ENCODE measurements around the gene ARL8A. TPM values are rescaled to one million over a fixed set of nuclear protein-coding genes. Genes with fewer than 3 reads are reported as not detected.
"Not testable (repeated sequence)": the region's sequence is repeated elsewhere in the genome, so short reads cannot be mapped to it uniquely, and the experiment has no call there.

ARL8A gene
- 10 to 100 TPM; 68.0 to 80.0 TPM for total RNA-seq

- H3K4me3 Mint-ChIP-seq: peak within 1 kb of the TSS; percentile 99
- H3K27ac Mint-ChIP-seq: peak within 1 kb of the TSS; percentile 88 to 97
- peak; percentile 82 for DNase-seq (ENCODE audit: low spot score)
- peaks cover 4% of the 10 kb centered on the region for H3K36me3 Mint-ChIP-seq
- H3K27me3 Mint-ChIP-seq: no peaks in the 10 kb centered on the region
- ATAC-seq: peak; percentile 81 to 85
- H3K9me3 Mint-ChIP-seq: no peaks in the 10 kb centered on the region
- peaks cover 22% of the 10 kb centered on the region in 2 donors for H3K4me1 Mint-ChIP-seq (ENCODE audit: low read depth in 2 of 2)
Observed at GRCh38 chr1:202144402-202145067, at the start of gene ARL8A. Gene ARL8A (minus strand): TSS chr1:202144737. CDS start chr1:202144572, 165 bp downstream.

GRCh38 chr1:202194328-202194648, 49.8 kb upstream of the ARL8A start:
- peak overlapping the region; percentile 26 to 29 for H3K27ac Mint-ChIP-seq
- DNase-seq (ENCODE audit: low spot score) (no peak), ATAC-seq (no peak)
- peaks cover 0 to 11% of the 10 kb centered on the region in 2 donors for H3K27me3 Mint-ChIP-seq
- peak overlapping the region; percentile 65 for H3K4me3 Mint-ChIP-seq
- no peaks in the 10 kb centered on the region for H3K36me3 Mint-ChIP-seq
- no peaks in the 10 kb centered on the region for H3K9me3 Mint-ChIP-seq
- peaks cover 27 to 50% of the 10 kb centered on the region in 2 donors for H3K4me1 Mint-ChIP-seq (ENCODE audit: low read depth in 2 of 2)

GRCh38 chr1:202193614-202194327, 49.2 kb upstream of the ARL8A start, which contains the start of gene LGR6:
Gene LGR6 (plus strand): TSS chr1:202193799. CDS start chr1:202193990, 191 bp downstream.
- peak within 1 kb of the TSS; percentile 70 for H3K4me3 Mint-ChIP-seq
- peaks cover 22 to 45% of the 10 kb centered on the region in 2 donors for H3K4me1 Mint-ChIP-seq (ENCODE audit: low read depth in 2 of 2)
- no peaks in the 10 kb centered on the region for H3K9me3 Mint-ChIP-seq
- H3K36me3 Mint-ChIP-seq: no peaks in the 10 kb centered on the region
- H3K27ac Mint-ChIP-seq: peak within 1 kb of the TSS; percentile 26 to 29
- DNase-seq (ENCODE audit: low spot score) (no peak), ATAC-seq (peak; percentile 36 to 48)
- peaks cover 0 to 11% of the 10 kb centered on the region in 2 donors for H3K27me3 Mint-ChIP-seq

GRCh38 chr1:202192770-202193613, 48.5 kb upstream of the ARL8A start:
- Mint-ChIP-seq H3K27me3 (peaks cover 0 to 11% of the 10 kb centered on the region in 2 donors), H3K4me3 (peak overlapping the region; percentile 70)

GRCh38 chr1:202191391-202191790, 46.9 kb upstream of the ARL8A start:
- peaks cover 0 to 11% of the 10 kb centered on the region in 2 donors for H3K27me3 Mint-ChIP-seq
- not testable (repeated sequence) for H3K27ac Mint-ChIP-seq, H3K36me3 Mint-ChIP-seq, H3K9me3 Mint-ChIP-seq, ATAC-seq, H3K4me3 Mint-ChIP-seq
- peaks cover 4 to 22% of the 10 kb centered on the region in 2 donors for H3K4me1 Mint-ChIP-seq (ENCODE audit: low read depth in 2 of 2)
- DNase-seq (ENCODE audit: low spot score): peak; percentile 3

More at GRCh38 chr1:202192770-202193613, 48.5 kb upstream of the ARL8A start:
- Mint-ChIP-seq H3K4me1 (ENCODE audit: low read depth in 2 of 2) (peaks cover 14 to 38% of the 10 kb centered on the region in 2 donors), H3K27ac (no peak overlapping the region), H3K9me3 (no peaks in the 10 kb centered on the region), H3K36me3 (no peaks in the 10 kb centered on the region)
- peak in 1 of 2 donors; percentile 72 for ATAC-seq
- DNase-seq (ENCODE audit: low spot score): no peak

- Mint-ChIP-seq H3K9me3 (no peaks in the 10 kb centered on the region), H3K27me3 (peaks cover 0 to 8% of the 10 kb centered on the region in 2 donors), H3K4me3 (no peak overlapping the region), H3K4me1 (ENCODE audit: low read depth in 2 of 2) (peaks cover 4 to 13% of the 10 kb centered on the region in 2 donors), H3K27ac (no peak overlapping the region), H3K36me3 (no peaks in the 10 kb centered on the region)
- DNase-seq (ENCODE audit: low spot score) (no peak), ATAC-seq (no peak)
Observed at GRCh38 chr1:202189918-202190715, 45.6 kb upstream of the ARL8A start.

- peak; percentile 72 to 75 for ATAC-seq
- Mint-ChIP-seq H3K27me3 (peaks cover 0 to 5% of the 10 kb centered on the region in 2 donors), H3K27ac (no peak overlapping the region), H3K9me3 (no peaks in the 10 kb centered on the region), H3K4me3 (no peak overlapping the region), H3K36me3 (no peaks in the 10 kb centered on the region), H3K4me1 (ENCODE audit: low read depth in 2 of 2) (peaks cover 9 to 10% of the 10 kb centered on the region in 2 donors)
- peak; percentile 84 for DNase-seq (ENCODE audit: low spot score)
Observed at GRCh38 chr1:202189001-202189790, 44.7 kb upstream of the ARL8A start.

GRCh38 chr1:202187697-202188407, 43.3 kb upstream of the ARL8A start:
- Mint-ChIP-seq H3K36me3 (no peaks in the 10 kb centered on the region), H3K27me3 (peaks cover 0 to 7% of the 10 kb centered on the region in 2 donors), H3K27ac (no peak overlapping the region)

GRCh38 chr1:202187041-202187671, 42.6 kb upstream of the ARL8A start:
- H3K27ac Mint-ChIP-seq: no peak overlapping the region
- no peaks in the 10 kb centered on the region for H3K9me3 Mint-ChIP-seq
- no peak for DNase-seq (ENCODE audit: low spot score)
- peaks cover 0 to 7% of the 10 kb centered on the region in 2 donors for H3K27me3 Mint-ChIP-seq
- no peak overlapping the region for H3K4me3 Mint-ChIP-seq
- no peaks in the 10 kb centered on the region for H3K36me3 Mint-ChIP-seq
- H3K4me1 Mint-ChIP-seq (ENCODE audit: low read depth in 2 of 2): peaks cover 7 to 12% of the 10 kb centered on the region in 2 donors
- no peak for ATAC-seq

More at GRCh38 chr1:202187697-202188407, 43.3 kb upstream of the ARL8A start:
- Mint-ChIP-seq H3K4me3 (no peak overlapping the region), H3K9me3 (no peaks in the 10 kb centered on the region), H3K4me1 (ENCODE audit: low read depth in 2 of 2) (peaks cover 10 to 12% of the 10 kb centered on the region in 2 donors)
- ATAC-seq (no peak), DNase-seq (ENCODE audit: low spot score) (no peak)

- no peak for DNase-seq (ENCODE audit: low spot score)
- H3K27ac Mint-ChIP-seq: no peak overlapping the region
- no peaks in the 10 kb centered on the region for H3K9me3 Mint-ChIP-seq
- H3K36me3 Mint-ChIP-seq: no peaks in the 10 kb centered on the region
- H3K27me3 Mint-ChIP-seq: peaks cover 0 to 7% of the 10 kb centered on the region in 2 donors
- H3K4me3 Mint-ChIP-seq: no peak overlapping the region
- H3K4me1 Mint-ChIP-seq (ENCODE audit: low read depth in 2 of 2): peaks cover 7 to 12% of the 10 kb centered on the region in 2 donors
- ATAC-seq: no peak
Observed at GRCh38 chr1:202186327-202186726, 41.8 kb upstream of the ARL8A start.

- Mint-ChIP-seq H3K36me3 (no peaks in the 10 kb centered on the region), H3K4me3 (no peak overlapping the region), H3K4me1 (ENCODE audit: low read depth in 2 of 2) (peaks cover 7 to 12% of the 10 kb centered on the region in 2 donors), H3K27ac (no peak overlapping the region), H3K9me3 (no peaks in the 10 kb centered on the region), H3K27me3 (peaks cover 0 to 7% of the 10 kb centered on the region in 2 donors)
- DNase-seq (ENCODE audit: low spot score): peak; percentile 82
- peak; percentile 69 to 78 for ATAC-seq
Observed at GRCh38 chr1:202184750-202185460, 40.4 kb upstream of the ARL8A start.
